H1 (cell line): ENCODE results near the gene LDLRAD4. TPM values are rescaled to one million over a fixed set of nuclear protein-coding genes. Genes with fewer than 3 reads are reported as not detected.

Source experiments
- CTCF ChIA-PET: fragments of 300-600 bp; sonication (Branson Sonifier 250); formaldehyde crosslinking; loops from one replicate; lab custom pipeline; 2021; ENCODE audit not compliant: partially characterized antibody; lab: Charles Lee
- POLR2A ChIA-PET: fragments of 300-600 bp; sonication (Branson Sonifier 250); formaldehyde crosslinking; loops from one replicate; lab custom pipeline; 2021; ENCODE audit warnings: inconsistent platforms; ENCODE audit not compliant: partially characterized antibody; lab: Charles Lee
- DNase-seq, 2 experiments: peaks; one replicate each; pipeline versions ENCODE4 v3.0.0 to v3.0.0-alpha.2; 2010 to 2022; ENCODE audit warnings: low spot score in 2 of 2, low read depth in 1 of 2, mixed read lengths in 1 of 2
- FAIRE-seq: peaks from 2 replicates; lab custom pipeline; 2011; peaks lifted over from hg19 to GRCh38; lab: Jason Lieb, UNC
- H2AFZ ChIP-seq: 2 replicates; pipeline ENCODE4 v1.8.1; 2012; ENCODE audit warnings: low read length, inconsistent platforms
- H2AK5ac ChIP-seq: 2 replicates; pipeline ENCODE4 v1.6.1; 2013; ENCODE audit warnings: low read depth, low read length
- H2BK120ac ChIP-seq: replicated peaks from 2 replicates; pipeline ENCODE3; 2013; ENCODE audit warnings: low read depth, low read length, inconsistent platforms
- H2BK12ac ChIP-seq: 2 replicates; pipeline ENCODE4 v1.6.1; 2013; ENCODE audit warnings: low read depth, low read length
- H2BK15ac ChIP-seq: 2 replicates; pipeline ENCODE4 v1.6.1; 2013; ENCODE audit warnings: low read length
- H2BK20ac ChIP-seq: 2 replicates; pipeline ENCODE4 v1.6.1; 2013; ENCODE audit warnings: low read length
- H2BK5ac ChIP-seq: 2 replicates; pipeline ENCODE4 v1.6.1; 2013; ENCODE audit warnings: low read depth, low read length
- H3K14ac ChIP-seq: 2 replicates; pipeline ENCODE4 v1.6.1; 2013; ENCODE audit warnings: inconsistent platforms; ENCODE audit not compliant: insufficient read length
- H3K18ac ChIP-seq: 2 replicates; pipeline ENCODE4 v1.6.1; 2013; ENCODE audit warnings: low read length; ENCODE audit errors: extremely low read depth
- H3K23ac ChIP-seq: 2 replicates; pipeline ENCODE4 v1.6.1; 2013; ENCODE audit warnings: inconsistent platforms; ENCODE audit not compliant: insufficient read length
- H3K23me2 ChIP-seq: 2 replicates; pipeline ENCODE4 v1.6.1; 2013; ENCODE audit warnings: low read depth, low read length
- H3K27ac ChIP-seq: 2 replicates; pipeline ENCODE4 v1.6.1; 2011; ENCODE audit warnings: low read depth, low read length, inconsistent platforms
- H3K27me3 ChIP-seq, 4 experiments: replicated peaks in 1 of 4; 1 replicate in 1 of 4; 2 replicates in 3 of 4; pipeline versions ENCODE4 v1.6.1 to v1.8.1; 2011 to 2013; ENCODE audit warnings: low read length in 3 of 4, mild to moderate bottlenecking in 3 of 4, inconsistent platforms in 2 of 4, mixed read lengths in 2 of 4, moderate library complexity in 1 of 4; ENCODE audit not compliant: control insufficient read depth in 3 of 4, insufficient read depth in 3 of 4; ENCODE audit errors: extremely low read depth in 1 of 4
- H3K36me3 ChIP-seq, 4 experiments: 2 replicates each; pipeline versions ENCODE4 v1.6.1 to v1.8.1; 2011 to 2013; ENCODE audit warnings: mild to moderate bottlenecking in 4 of 4, low read length in 3 of 4, moderate library complexity in 2 of 4, control low read depth in 1 of 4, inconsistent platforms in 1 of 4; ENCODE audit not compliant: insufficient read depth in 4 of 4, control insufficient read depth in 2 of 4
- H3K4ac ChIP-seq: replicated peaks from 2 replicates; pipeline ENCODE3; 2013; ENCODE audit warnings: low read length, low read depth, mixed read lengths, inconsistent platforms; ENCODE audit not compliant: insufficient read length
- H3K4me1 ChIP-seq, 4 experiments: replicated peaks in 1 of 4; 1 replicate in 1 of 4; 2 replicates in 3 of 4; pipeline versions ENCODE4 v1.6.1 to v1.8.1; 2011 to 2013; ENCODE audit warnings: low read length in 3 of 4, inconsistent platforms in 2 of 4, mixed read lengths in 1 of 4; ENCODE audit not compliant: insufficient read depth in 4 of 4, control insufficient read depth in 3 of 4
- H3K4me2 ChIP-seq, 2 experiments: 2 replicates each; pipeline versions ENCODE4 v1.6.1 to v1.8.1; 2011 to 2013; ENCODE audit warnings: low read depth in 2 of 2, low read length in 2 of 2, control low read depth in 1 of 2, inconsistent platforms in 1 of 2, mild to moderate bottlenecking in 1 of 2; ENCODE audit not compliant: insufficient read depth in 1 of 2
- H3K4me3 ChIP-seq, 4 experiments: fragments of 200-600, 300-600 bp in 1 of 4; sonication (generic), shearing (Covaris generic), sonication (Bioruptor Twin) in 1 of 4; 2 replicates each; pipeline versions ENCODE4 v1.5.1 to v1.8.1; 2011 to 2016; ENCODE audit warnings: low read length in 4 of 4, low read depth in 3 of 4, control low read depth in 2 of 4, inconsistent platforms in 2 of 4, mild to moderate bottlenecking in 2 of 4, mixed read lengths in 1 of 4, moderate library complexity in 1 of 4; ENCODE audit not compliant: insufficient read depth in 2 of 4; ENCODE audit errors: extremely low read depth in 1 of 4
- H3K56ac ChIP-seq: replicated peaks from 2 replicates; pipeline ENCODE3; 2013; ENCODE audit warnings: low read depth, mild to moderate bottlenecking, mixed read lengths, low read length, inconsistent platforms; ENCODE audit not compliant: insufficient read length
- H3K79me1 ChIP-seq: 2 replicates; pipeline ENCODE4 v1.6.1; 2013; ENCODE audit warnings: low read depth, low read length, control low read depth
- H3K79me2 ChIP-seq, 2 experiments: 2 replicates each; pipeline versions ENCODE4 v1.6.1 to v1.8.1; 2012 to 2013; ENCODE audit warnings: low read length in 2 of 2, mild to moderate bottlenecking in 2 of 2, inconsistent platforms in 1 of 2; ENCODE audit not compliant: insufficient read depth in 2 of 2, control insufficient read depth in 1 of 2
- H3K9ac ChIP-seq, 4 experiments: replicated peaks in 1 of 4; 1 replicate in 1 of 4; 2 replicates in 3 of 4; pipeline versions ENCODE4 v1.6.1 to v1.8.1; 2011 to 2013; ENCODE audit warnings: low read depth in 3 of 4, low read length in 3 of 4, control low read depth in 2 of 4, mild to moderate bottlenecking in 2 of 4, moderate library complexity in 2 of 4, inconsistent platforms in 1 of 4; ENCODE audit errors: extremely low read depth in 1 of 4
- H3K9me3 ChIP-seq, 2 experiments: 2 replicates each; pipeline versions ENCODE4 v1.6.1 to v1.8.1; 2012 to 2013; ENCODE audit warnings: mild to moderate bottlenecking in 2 of 2, moderate library complexity in 2 of 2, control low read depth in 1 of 2, inconsistent platforms in 1 of 2, low read depth in 1 of 2, low read length in 1 of 2, mixed read lengths in 1 of 2; ENCODE audit not compliant: insufficient read depth in 2 of 2
- H4K20me1 ChIP-seq, 2 experiments: replicated peaks in 1 of 2; 2 replicates each; pipeline versions ENCODE3 to v1.8.1; 2011 to 2013; ENCODE audit warnings: inconsistent platforms in 2 of 2, low read length in 2 of 2, mild to moderate bottlenecking in 1 of 2; ENCODE audit not compliant: insufficient read depth in 2 of 2, control insufficient read depth in 1 of 2
- H4K5ac ChIP-seq: 2 replicates; pipeline ENCODE4 v1.6.1; 2013; ENCODE audit warnings: low read length, low read depth, mixed read lengths, inconsistent platforms; ENCODE audit not compliant: insufficient read length
- H4K8ac ChIP-seq: 2 replicates; pipeline ENCODE4 v1.8.0; 2013; ENCODE audit warnings: mild to moderate bottlenecking, moderate library complexity, low read length, inconsistent platforms; ENCODE audit not compliant: insufficient read depth; ENCODE audit errors: extremely low read depth
- H4K91ac ChIP-seq: replicated peaks from 2 replicates; pipeline ENCODE3; 2013; ENCODE audit warnings: low read length, mixed read lengths, inconsistent platforms; ENCODE audit not compliant: insufficient read length
- BCL11A ChIP-seq, 2 experiments: IDR thresholded peaks; one replicate each; pipeline ENCODE4 v1.6.1; 2011; ENCODE audit warnings: low read depth in 2 of 2, low read length in 2 of 2, mild to moderate bottlenecking in 2 of 2
- CBX8 ChIP-seq: fragments of 300-800, 300-1000 bp; sonication (generic); IDR thresholded peaks from 2 replicates; pipeline ENCODE4 v1.7.1; 2016; ENCODE audit warnings: low read depth, low read length, borderline replicate concordance
- RBBP5 ChIP-seq: IDR thresholded peaks from 2 replicates; pipeline ENCODE4 v1.7.1; 2012; ENCODE audit warnings: low read depth, mild to moderate bottlenecking, inconsistent platforms, low read length, moderate library complexity, borderline replicate concordance
- RNF2 ChIP-seq: fragments of 200-900, 300-1000 bp; sonication (generic); IDR thresholded peaks from 2 replicates; pipeline ENCODE4 v1.7.1; 2016; ENCODE audit warnings: borderline replicate concordance, low read depth, mild to moderate bottlenecking, antibody characterized with exemption, low read length; ENCODE audit not compliant: poor library complexity, severe bottlenecking; ENCODE audit errors: missing control alignments
- SIN3A ChIP-seq, 2 experiments: IDR thresholded peaks in 1 of 2; conservative IDR thresholded peaks in 1 of 2; 2 replicates each; pipeline ENCODE4 v1.6.1; 2011 to 2012; ENCODE audit warnings: low read length in 2 of 2, improper control_type of control experiment in 1 of 2, low read depth in 1 of 2, mild to moderate bottlenecking in 1 of 2
- SIX5 ChIP-seq: IDR thresholded peaks from 2 replicates; pipeline ENCODE4 v1.6.1; 2011; ENCODE audit warnings: mild to moderate bottlenecking, low read depth, low read length
- SRF ChIP-seq: IDR thresholded peaks from 2 replicates; pipeline ENCODE4 v1.6.1; 2011; ENCODE audit warnings: mild to moderate bottlenecking, low read depth, low read length, moderate library complexity
- WGBS, 2 experiments: shearing (Covaris generic) in 1 of 2; methylation state at CpG; one replicate each; pipeline versions ENCODE4 v1.1.6 to v1.1.7; 2013 to 2015; ENCODE audit warnings: low lambda C conversion rate in 2 of 2, mixed read lengths in 2 of 2, inconsistent platforms in 1 of 2, low coverage in 1 of 2, missing lambda C conversion rate in 1 of 2; ENCODE audit not compliant: insufficient replicate concordance in 2 of 2, insufficient coverage in 1 of 2, insufficient read length in 1 of 2; ENCODE audit errors: extremely low coverage in 1 of 2, missing lambda C conversion rate in 1 of 2; 5-methylcytosine and 5-hydroxymethylcytosine counted together
- polyA plus RNA-seq, 7 experiments: library from polyadenylated mRNA; depleted of rRNA in 3 of 7; stranded (reverse) in 5 of 7; unstranded in 2 of 7; fragments of >200 nt in 5 of 7; fragments of 200-250 nt in 2 of 7; gene quantifications; 1 replicate in 5 of 7; 2 replicates in 1 of 7; 4 replicates in 1 of 7; pipeline versions ENCODE4 v1.2.1 to v1.2.3, GENCODE V29; 2011 to 2013; ENCODE audit warnings: missing spikeins in 2 of 7, mixed read lengths in 2 of 7
- total RNA-seq: library from RNA; stranded (reverse); fragmentation: NEBNext Ultra II Directional; extraction: Animal tissue kit (Norgen Biotek cat#: 25700); gene quantifications from 2 replicates; pipeline ENCODE4 v1.2.1, GENCODE V29; 2021
- TF ChIP-seq, protein P1 (sequence below): IDR thresholded peaks from 2 replicates; pipeline ENCODE4 v1.6.1; 2012; ENCODE audit warnings: low read length, inconsistent platforms
- TF ChIP-seq, protein P2 (sequence below), 3 experiments: IDR thresholded peaks; 1 replicate in 2 of 3; 2 replicates in 1 of 3; pipeline versions ENCODE4 v1.5.1 to v1.6.1; 2011; ENCODE audit warnings: low read length in 3 of 3, mild to moderate bottlenecking in 3 of 3, inconsistent platforms in 2 of 3, low read depth in 1 of 3, moderate library complexity in 1 of 3; ENCODE audit not compliant: insufficient read depth in 1 of 3; ENCODE audit errors: control extremely low read depth in 1 of 3

LDLRAD4 gene
- total and polyA plus RNA-seq, 2 of the 8 experiments (the other 6 are each of a cell fraction or from before 2014, with no cell fraction given): 0.77 to 1.4 TPM

DNA sequence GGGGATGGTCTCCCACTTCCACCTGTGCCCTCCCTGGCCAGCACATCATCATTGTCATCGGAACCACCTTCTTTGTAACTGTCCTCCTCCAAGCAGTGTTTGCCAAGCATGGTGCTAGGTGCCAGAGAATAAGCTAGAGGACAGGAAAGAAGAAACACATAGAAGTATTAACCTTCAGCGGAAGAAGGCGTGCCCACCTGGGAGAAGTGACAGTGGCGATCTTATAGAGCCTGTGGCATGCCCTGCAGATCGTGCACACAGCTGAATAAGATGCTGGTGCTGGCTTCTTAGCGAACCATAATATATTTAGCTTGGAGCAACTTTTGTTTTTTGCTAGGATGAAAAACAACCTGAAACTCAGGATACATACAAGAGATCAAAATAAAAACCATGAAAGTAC lies 359.8 kb downstream of the LDLRAD4 start:
- H4K20me1 ChIP-seq: no peaks in the 10 kb centered on the region
- no peaks in the 10 kb centered on the region for H3K36me3 ChIP-seq
- H4K91ac ChIP-seq: no peak overlapping the region
- no peak overlapping the region for H3K23ac ChIP-seq
- no peak overlapping the region for H3K14ac ChIP-seq
- no peak overlapping the region for H3K4me3 ChIP-seq
- WGBS, 2 experiments: 71% methylated on average over 6 of the region's 6 CpGs; no CpG with 5 or more reads in 1 of the 2 experiments
- no peak overlapping the region for H2BK20ac ChIP-seq
- no peaks in the 10 kb centered on the region for H3K9me3 ChIP-seq
- H2AK5ac ChIP-seq: no peak overlapping the region
- no peak overlapping the region for H2BK120ac ChIP-seq
- no peak overlapping the region for H2BK15ac ChIP-seq
- H3K4ac ChIP-seq: no peak overlapping the region
- no peaks in the 10 kb centered on the region for H3K4me1 ChIP-seq
- H3K9ac ChIP-seq: no peak overlapping the region
- H4K8ac ChIP-seq: no peak overlapping the region
- H3K56ac ChIP-seq: no peak overlapping the region
- FAIRE-seq: no peak
- no peak overlapping the region for H2BK5ac ChIP-seq
- H3K27me3 ChIP-seq: no peaks in the 10 kb centered on the region
- H4K5ac ChIP-seq: no peak overlapping the region
- POLR2A ChIA-PET: no interaction called here
- H3K18ac ChIP-seq: no peak overlapping the region
- H3K79me2 ChIP-seq: no peaks in the 10 kb centered on the region
- DNase-seq: no peak
- H3K23me2 ChIP-seq: no peaks in the 10 kb centered on the region
- no peak overlapping the region for H3K4me2 ChIP-seq
- no peak overlapping the region for H2BK12ac ChIP-seq
- no peak overlapping the region for H2AFZ ChIP-seq
- H3K79me1 ChIP-seq: no peaks in the 10 kb centered on the region
- no peak overlapping the region for H3K27ac ChIP-seq
- CTCF ChIA-PET: interaction anchor here (2.4 kb wide), 1 partner anchor 15 kb away, joined by 7 read pairs; no protein-coding TSS in a partner anchor
- TF ChIP-seq RBBP5 (no peak), RNF2 (no peak), SRF (no peak), SIX5 (no peak), SIN3A (conservative IDR thresholded peaks at IDR 0.05 in 1 of 2, IDR thresholded peaks at IDR 0.05 in 1 of 2; ENCODE audit: low read depth in 1 of 2, low read length in 2 of 2) (no peak), BCL11A (IDR thresholded peaks at IDR 0.05; ENCODE audit: low read depth in 2 of 2, low read length in 2 of 2) (no peak), CBX8 (no peak)
- TF ChIP-seq, protein P1, sequence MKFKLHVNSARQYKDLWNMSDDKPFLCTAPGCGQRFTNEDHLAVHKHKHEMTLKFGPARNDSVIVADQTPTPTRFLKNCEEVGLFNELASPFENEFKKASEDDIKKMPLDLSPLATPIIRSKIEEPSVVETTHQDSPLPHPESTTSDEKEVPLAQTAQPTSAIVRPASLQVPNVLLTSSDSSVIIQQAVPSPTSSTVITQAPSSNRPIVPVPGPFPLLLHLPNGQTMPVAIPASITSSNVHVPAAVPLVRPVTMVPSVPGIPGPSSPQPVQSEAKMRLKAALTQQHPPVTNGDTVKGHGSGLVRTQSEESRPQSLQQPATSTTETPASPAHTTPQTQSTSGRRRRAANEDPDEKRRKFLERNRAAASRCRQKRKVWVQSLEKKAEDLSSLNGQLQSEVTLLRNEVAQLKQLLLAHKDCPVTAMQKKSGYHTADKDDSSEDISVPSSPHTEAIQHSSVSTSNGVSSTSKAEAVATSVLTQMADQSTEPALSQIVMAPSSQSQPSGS: no peak
- TF ChIP-seq, protein P2, sequence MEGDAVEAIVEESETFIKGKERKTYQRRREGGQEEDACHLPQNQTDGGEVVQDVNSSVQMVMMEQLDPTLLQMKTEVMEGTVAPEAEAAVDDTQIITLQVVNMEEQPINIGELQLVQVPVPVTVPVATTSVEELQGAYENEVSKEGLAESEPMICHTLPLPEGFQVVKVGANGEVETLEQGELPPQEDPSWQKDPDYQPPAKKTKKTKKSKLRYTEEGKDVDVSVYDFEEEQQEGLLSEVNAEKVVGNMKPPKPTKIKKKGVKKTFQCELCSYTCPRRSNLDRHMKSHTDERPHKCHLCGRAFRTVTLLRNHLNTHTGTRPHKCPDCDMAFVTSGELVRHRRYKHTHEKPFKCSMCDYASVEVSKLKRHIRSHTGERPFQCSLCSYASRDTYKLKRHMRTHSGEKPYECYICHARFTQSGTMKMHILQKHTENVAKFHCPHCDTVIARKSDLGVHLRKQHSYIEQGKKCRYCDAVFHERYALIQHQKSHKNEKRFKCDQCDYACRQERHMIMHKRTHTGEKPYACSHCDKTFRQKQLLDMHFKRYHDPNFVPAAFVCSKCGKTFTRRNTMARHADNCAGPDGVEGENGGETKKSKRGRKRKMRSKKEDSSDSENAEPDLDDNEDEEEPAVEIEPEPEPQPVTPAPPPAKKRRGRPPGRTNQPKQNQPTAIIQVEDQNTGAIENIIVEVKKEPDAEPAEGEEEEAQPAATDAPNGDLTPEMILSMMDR (IDR thresholded peaks at IDR 0.05; ENCODE audit: control extremely low read depth in 1 of 3, insufficient read depth in 1 of 3, low read depth in 1 of 3, low read length in 3 of 3): no peak
